GM12801 (cell line): ENCODE data around the gene POR.

Source experiments
- CTCF ChIP-seq: IDR thresholded peaks from one replicate; pipeline ENCODE4 v1.5.1; 2011; ENCODE audit warnings: control low read depth; ENCODE audit not compliant: insufficient read length; ENCODE audit errors: extremely low read depth

POR gene

GRCh38 chr7:76002139-76002538, 87.2 kb downstream of the POR start:
- TF ChIP-seq CTCF = no peak

GRCh38 chr7:76002822-76003221, 87.9 kb downstream of the POR start:
- no peak for TF ChIP-seq CTCF

GRCh38 chr7:76003351-76003750, 88.4 kb downstream of the POR start:
- TF ChIP-seq CTCF = no peak

- TF ChIP-seq CTCF = no peak
Measured at GRCh38 chr7:76008156-76008687, 93.3 kb downstream of the POR start.

- no peak for TF ChIP-seq CTCF
Measured at GRCh38 chr7:76009672-76010600, 95.0 kb downstream of the POR start.

- no peak for TF ChIP-seq CTCF
Measured at GRCh38 chr7:76011442-76011861, 96.5 kb downstream of the POR start.

- no peak for TF ChIP-seq CTCF
Measured at GRCh38 chr7:76016191-76016947, 101.4 kb downstream of the POR start.
